HTR-8/SVneo (cell line): ENCODE results near the gene TNIK.
"Not testable (repeated sequence)": the region's sequence is repeated elsewhere in the genome, so short reads cannot be mapped to it uniquely, and the experiment has no call there.

Source experiments
- DNase-seq: peaks from one replicate; pipeline ENCODE4 v3.0.0; 2011; ENCODE audit warnings: low spot score, mixed read lengths; ENCODE audit not compliant: insufficient read length
- FAIRE-seq: peaks from 2 replicates; lab custom pipeline; 2011; peaks lifted over from hg19 to GRCh38; lab: Jason Lieb, UNC

The TNIK gene

DNA sequence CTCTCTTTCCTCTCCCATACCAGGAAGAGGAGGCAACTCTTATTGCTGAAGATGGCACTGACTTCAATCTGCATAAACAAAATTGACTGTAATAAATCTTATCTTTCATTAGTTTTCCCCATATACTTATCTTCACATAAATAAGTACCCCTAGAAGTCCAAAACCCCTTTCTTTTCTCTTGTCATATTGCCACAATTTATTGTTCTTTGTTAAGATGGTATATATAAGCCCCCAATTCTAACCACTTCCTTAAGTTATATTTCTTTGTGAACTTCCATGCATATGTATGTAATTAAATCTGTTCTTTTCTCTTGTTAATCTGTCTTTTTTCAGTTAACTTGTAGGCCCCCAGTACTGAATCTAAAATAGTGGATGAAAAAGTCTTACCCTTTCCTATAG lies 68.8 kb downstream of the TNIK start:
- no peak for FAIRE-seq

DNA sequence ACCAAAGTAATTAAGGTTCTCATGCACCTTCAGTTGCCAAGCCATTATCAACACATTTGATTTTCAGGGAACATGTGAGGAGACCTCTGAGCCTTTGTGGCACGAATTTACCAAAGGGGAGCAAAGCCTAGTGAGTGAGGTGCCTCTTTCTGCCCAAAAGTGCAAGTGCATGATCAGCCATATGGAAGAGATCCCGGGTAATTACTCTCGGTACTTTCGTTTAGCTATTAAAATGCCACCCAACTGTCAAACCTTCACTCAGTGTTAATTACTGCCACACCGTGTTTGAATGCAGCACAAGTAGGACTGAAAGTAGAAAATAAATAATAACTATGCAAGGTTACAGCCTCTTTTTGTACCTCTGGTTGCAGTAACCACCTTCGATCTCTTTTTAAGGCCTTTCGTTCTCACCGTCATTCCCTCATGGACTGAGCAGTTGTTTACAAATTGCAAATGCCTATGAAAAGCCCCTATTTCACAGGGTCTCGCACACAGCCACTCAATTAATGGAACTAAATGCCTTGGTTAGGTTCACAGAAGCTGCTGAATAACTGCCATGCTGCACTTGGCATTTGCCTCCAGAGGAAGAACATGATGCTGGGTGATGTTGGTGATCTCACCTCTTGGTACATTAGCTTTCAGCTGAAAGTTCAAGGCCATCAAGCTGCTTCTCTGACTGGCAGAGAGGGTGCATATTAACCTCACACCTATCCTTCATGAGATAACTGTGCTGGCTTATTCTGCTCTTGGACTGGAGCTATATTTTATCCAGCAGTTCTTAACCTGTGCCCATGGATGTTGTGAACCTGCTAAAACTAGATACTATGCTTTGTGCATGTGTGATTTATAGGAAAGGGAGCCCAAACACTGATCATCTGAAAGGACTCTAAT lies 69.9 kb downstream of the TNIK start:
- FAIRE-seq, result no peak
- DNase-seq, result no peak

More for the DNA sequence above, 68.8 kb downstream of the TNIK start:
- no peak for DNase-seq

DNA sequence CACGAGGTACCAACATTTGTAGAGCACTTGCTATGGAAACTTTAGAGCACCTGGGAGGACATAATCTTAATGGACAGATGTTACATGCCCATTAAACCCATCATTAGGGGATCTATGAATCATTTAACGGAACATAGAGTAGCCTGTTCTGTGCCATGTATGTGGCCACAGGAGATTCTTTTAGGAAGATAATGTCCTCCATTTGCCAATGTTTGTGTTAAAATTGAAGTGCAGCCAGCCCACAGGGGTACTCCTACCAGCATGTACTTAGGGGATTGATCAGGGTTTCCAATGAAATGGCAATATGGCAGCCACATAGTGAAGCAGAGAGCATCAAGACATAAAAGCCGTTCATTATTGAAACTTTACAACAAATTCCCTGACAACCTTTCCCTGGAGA lies 70.7 kb downstream of the TNIK start:
- no peak for DNase-seq
- no peak for FAIRE-seq

DNA sequence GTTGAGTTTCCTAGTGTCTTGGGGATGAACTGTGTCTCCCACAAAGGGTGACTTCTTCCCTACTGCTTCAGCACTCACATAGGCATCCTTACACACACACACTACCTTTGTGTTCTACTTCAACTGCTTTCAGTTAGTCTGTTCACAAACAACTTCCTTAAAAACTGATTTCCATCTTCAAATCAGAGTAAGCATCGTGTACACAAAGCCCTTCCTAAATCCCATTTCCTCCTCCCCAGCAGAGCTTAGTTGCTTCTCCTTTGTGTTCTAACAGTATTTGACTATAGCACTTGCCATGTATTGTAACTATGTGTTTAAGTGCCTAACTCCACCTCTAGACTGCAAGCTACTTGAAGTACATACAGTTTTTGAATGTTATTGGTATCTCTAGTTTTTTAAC lies 71.7 kb downstream of the TNIK start:
- no peak for FAIRE-seq
- no peak for DNase-seq

DNA sequence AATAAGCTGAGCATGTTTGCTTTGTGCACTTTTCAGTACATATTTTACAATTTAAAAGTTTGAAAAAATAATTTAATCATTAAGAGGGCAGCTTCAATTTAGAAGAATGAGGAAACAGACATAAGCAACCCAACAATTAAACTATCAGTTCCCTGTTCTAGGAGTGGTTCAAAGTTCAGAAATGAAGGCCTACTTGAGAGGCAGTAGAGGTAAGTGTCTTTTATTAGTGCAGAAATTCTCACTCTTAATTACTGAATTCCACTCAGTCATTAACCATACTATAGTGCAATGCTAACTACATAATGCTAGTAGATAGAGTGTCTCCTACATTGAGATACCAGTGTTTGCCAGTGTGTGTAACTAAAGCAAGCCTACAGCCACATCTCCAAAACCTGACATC lies 73.1 kb downstream of the TNIK start:
- DNase-seq, result no peak
- FAIRE-seq, result no peak

DNA sequence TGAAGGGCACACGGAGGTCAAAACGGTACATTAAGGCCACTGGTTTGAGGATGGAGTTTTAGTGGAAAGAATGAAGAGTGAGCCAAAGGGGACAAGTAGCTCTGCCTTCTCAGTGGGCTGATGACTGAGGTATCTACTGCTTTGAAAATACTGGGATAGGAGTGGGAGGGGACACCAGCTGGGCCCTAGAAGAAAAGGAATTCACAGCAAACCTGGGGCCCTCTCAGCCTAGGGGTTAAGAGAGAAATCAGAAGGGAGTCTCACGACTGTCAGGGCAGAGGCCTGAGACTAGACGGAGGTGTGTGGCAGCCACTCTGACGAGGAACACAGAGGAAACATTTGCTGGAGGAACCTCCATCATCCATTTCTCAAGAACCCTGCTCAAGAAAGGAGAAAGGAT lies 75.1 kb downstream of the TNIK start:
- DNase-seq, result no peak
- FAIRE-seq, result no peak

DNA sequence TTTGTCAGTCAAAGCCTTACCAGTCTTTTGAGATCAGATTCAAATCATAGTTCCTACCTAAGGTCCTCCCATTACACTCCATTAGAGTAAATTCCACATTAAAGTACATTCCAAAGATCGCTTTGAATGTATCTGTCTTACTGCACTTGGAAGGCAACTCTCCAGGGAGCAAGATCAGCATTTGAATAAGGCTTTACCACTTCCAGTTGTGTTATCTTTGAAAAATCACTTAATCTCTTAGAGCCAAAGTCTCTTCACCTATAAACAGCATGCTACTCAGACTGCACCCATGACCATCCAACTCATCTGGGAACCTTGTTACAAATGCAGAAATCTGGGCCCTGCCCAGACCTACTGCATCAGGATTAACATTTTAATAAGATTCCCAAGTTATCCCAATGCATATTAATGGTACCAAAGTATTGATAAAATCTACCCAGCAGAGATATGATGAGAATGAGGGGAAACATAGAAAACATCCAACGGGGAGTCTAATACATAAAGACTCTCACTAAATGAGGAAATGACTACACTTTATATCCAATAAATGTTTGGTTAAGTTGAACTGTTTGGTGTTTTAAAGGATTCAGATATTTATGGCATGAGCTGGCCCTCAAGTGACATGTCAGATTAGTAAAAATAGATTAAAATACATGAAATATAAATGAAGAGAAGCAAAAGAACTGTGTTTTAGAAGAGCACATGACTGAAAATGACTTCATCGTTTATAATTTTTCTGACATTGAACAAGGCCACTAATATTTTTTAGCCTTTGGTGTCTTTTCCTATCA lies 75.9 kb downstream of the TNIK start:
- no peak for FAIRE-seq
- DNase-seq, result no peak

DNA sequence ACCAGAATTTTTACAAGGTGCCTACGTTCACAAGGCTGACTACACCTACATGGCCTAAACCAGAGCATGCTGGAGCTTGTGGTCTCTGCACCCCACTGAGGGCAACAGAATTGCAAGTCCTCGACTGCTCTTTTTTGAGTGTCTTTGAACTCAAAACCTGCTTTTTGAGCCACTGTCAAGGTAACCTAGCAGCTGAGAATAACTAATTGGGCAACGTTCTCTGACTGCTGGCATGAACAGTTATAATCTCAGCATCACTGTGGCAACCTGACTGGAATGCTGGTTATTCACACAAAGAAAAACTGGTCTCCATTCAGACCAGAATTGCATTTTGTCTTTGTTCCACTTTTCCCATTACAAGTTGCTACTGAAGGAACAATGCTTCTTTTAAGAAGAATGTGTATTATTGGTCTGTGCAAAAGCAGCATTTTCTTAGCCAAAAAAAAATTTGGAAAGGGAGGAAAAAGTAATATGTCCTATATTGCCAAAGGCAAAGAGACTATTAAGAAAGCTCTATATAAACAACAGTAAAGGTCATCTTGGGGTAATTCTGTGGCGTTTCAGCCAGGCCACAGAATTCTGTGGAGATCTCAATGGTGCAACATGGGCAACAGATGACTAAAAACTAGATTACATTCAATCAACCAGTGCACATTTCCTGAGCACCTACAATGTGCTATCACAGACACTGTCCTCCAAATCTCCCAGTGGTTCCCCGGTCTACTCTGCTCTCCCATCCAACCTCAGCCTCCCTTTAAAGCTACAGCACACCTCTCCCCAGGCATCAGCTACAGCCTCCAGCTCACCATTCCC lies 76.8 kb downstream of the TNIK start:
- no peak for DNase-seq
- FAIRE-seq, result no peak

DNA sequence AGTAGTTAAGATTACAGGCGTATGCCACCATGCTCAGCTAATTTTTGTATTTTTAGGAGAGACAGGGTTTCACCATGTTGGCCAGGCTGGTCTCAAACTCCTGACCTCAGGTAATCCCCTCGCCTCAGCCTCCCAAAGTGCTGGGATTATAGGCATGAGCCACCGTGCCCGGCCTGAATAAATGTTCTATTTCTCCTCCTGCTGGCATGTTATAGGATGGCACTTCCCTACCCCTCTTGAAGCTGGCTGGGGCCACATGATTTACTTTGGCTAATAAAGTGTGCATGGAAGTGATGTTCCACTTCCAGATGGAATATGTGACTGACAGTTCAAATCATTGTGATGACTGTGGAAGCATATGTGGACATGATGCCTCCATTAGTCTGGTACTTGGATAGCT lies 77.9 kb downstream of the TNIK start:
- not testable (repeated sequence) for FAIRE-seq, DNase-seq

DNA sequence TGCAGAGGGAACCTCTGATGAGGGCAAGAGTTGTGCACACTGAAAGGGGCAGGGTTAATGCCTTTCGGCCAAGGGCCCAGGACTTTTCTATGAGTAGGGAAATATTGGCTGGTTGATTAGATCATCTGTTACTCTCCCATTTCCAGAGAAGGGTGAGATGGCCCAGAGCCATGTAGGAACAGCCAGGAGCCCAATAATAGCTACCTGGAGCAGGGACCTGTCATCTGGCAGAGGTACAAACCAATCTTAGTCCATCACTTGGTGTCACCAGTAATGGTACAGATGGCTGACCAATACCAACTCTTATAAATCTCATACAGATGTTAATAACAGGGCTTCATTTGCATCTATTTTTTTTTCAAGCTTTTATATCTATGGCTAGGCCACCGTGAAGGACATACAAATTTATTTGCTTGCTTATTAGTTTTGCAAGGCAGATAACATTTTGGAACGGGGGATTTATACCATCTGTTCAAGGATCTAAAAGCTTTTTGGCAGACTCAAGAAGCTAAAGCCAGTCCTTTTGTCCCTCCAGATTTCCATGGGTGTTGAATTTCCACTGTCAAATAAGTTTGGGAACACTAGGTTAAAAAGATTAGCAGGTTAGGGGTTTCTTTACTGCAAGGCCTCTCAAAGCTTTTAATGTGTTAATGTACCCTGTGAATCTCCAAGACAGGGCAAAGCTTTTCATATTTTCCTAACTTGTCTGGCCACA lies 79.3 kb downstream of the TNIK start:
- DNase-seq (no peak), FAIRE-seq (no peak)

DNA sequence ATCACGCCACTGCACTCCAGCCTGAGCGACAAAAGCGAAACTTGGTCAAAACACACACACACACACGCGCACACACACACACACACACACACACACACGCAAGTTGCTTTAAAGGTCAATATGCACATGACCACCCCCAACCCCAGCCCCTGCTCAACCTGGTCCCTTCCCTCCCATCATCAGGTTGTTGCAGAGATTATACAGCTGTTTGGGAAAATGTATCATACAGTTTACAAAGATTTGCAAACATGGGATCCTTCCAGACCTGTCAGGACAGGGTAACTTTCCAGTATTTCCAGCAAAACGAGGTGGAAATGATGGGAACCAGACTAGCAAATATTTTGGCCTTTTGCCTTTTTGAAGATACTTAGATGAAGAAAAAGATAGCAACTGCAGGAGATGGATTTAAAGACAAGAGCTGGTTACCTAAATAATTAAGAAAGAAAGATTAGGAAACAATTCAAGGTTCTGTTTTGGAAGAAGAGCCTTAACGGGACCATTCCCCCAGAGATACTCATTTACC lies 80.2 kb downstream of the TNIK start:
- DNase-seq (no peak), FAIRE-seq (no peak)

DNA sequence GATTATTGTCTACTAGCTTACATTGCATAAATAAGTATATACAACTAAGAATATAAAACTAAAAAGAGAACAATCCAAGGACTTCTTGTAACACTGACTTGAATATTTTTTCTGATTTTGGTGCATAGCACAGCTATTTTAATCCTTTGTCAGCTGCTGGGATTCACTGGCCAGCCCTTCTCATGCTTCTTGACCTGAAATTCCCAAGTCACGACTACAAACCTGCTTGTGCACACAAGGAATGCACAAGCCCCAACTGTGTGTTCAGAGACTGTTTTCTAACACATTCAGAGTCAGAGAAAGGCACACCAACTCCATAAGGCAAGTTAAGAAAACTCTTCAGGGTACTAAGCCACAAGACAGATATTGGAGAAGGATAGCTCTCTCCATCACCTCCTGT lies 80.9 kb downstream of the TNIK start:
- DNase-seq (no peak), FAIRE-seq (no peak)

DNA sequence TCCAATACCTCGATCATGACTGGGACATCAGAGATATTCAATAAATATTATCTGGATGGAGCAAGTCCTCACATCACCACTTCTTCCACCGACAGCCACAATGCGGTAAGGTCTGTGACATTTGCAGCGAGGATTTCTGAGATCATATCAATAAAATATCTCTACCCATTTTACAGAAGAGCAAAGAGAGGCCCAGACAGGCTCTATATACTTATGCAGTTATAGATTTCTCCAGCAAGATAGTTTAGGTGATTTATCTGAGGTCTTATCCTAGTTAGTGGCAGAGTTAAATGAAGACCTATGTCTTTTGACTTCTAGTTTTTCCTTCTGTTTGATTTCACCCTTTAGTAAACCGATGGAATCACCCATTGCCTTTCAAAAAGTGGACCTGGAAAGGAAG lies 81.6 kb downstream of the TNIK start:
- DNase-seq, result no peak
- no peak for FAIRE-seq

DNA sequence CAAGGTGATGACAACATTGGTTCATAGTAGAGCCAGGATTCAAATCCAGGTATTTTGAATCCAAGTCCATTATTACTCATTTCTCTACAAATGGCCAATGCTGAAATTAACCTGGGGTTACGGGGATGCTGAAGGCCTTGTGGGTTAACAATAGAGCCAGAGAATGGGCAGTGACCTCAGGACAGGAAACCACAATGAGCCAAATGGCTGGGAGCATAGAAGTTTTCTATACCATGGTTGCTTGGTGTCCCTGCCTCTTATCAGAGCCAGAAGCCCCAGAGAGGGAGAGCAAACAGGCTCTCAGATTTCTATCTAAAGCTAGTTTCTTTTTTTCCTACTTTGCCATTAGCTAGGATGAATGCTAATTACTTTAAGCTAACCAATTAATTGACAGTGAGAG lies 82.3 kb downstream of the TNIK start:
- DNase-seq (no peak), FAIRE-seq (no peak)

DNA sequence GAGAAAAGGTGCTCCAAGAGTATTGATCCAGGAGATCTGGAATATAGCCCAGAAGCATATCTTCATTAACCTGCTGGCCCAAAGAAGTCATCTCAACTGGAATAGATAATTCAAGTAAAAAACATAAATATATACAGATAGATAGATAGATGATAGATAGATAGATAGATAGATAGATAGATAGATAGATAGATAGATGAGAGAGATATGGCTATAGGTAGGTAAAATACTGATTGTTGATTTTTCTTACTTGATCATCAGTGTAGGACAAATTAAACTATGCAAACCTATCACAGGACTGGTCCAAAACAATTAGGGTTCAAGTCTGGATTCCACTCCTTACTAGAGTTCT lies 83.6 kb downstream of the TNIK start:
- DNase-seq, result no peak
- FAIRE-seq, result no peak

DNA sequence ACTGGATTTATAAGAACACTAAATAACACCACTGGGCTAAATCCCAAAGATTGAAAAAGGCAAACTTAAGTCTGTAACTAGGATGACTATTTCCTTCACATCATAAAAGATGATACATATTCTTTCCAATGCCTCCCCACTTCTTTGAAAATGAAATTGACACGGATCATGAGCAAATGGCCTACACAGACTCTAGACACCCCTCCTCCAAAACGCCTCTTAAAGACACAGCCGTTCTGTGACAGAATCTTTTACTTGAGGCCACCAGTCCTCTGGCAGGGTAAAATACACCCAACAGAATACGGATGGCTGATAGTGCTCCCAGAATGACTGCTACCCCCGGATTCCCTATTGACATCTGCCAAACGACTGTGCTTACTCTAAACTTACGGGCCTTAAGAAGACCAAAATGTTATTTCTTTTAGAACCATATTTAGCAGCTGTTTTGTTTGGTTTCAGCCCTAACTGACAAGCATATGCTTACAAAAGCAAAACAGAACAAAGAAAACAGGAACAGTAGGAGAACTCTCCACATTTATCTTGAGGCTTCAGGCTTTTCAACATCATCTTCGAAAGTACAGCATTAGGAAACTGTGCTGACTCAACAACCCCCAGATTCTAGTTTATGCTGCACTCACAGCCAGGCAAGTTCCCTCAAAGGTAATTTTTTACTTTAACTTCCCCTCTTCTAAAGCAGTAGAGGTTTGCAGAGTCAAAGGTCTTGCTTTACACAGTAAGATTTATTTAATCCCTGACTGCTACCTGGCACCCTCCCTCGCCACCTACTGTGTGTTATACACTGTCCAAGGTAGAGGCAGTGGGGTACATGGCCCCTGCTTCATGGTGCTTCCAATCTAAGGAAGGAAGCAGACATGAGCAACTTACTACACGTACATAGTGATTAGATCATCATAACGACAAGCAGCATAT lies 84.3 kb downstream of the TNIK start:
- DNase-seq (no peak), FAIRE-seq (no peak)

DNA sequence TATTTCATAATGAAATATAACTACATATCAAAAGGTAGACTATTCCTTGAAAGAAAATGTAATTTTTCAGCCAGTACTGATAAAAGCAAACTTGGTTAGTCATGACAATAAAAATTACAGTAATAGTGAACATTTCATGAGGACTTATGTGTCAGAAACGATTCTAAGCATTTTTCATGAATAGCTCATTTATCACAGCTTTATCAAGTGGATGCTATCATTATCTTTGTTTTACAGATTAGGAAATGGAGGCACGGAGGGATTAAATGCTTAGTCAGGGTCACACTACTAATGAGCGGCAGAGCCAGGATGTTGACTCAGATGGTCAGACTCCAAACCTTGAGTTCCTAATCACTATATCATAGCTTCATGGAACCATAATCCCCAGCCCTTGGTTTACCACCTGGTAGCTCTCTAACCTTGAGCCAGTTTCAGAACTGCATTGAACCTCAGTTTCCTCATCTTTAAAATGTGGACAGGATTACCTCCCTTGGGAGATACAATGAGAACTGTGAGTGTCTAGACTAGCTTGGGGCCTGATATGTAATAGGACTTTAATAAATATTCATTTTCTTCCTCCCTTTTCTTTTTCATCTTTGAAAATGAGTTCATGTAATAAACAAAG lies 85.4 kb downstream of the TNIK start:
- FAIRE-seq (no peak), DNase-seq (no peak)

DNA sequence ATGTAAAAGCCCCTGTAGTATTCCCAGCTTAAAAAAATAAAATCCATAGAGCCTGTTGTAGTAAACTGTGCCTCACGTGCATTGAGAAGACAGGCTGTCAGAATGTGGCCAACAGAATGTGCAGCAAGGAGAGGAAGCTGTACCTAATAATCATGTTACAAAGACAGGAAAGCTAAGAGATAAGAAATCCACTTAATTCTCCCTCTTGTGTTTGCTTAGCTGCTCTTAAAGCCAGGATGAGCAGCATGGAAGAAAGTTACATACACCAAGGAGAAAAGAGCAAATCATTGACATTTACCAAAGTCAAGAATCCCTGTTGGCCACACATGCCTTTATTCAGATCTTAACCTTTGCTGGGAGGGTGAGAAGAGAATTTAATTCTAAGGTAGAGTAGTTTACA lies 85.9 kb downstream of the TNIK start:
- FAIRE-seq (no peak), DNase-seq (no peak)
